ENCODE results near the gene LEFTY1. TPM values are rescaled to one million over a fixed set of nuclear protein-coding genes. Genes with fewer than 3 reads are reported as not detected.
A peak's percentile ranks its signal among the peaks of the same experiment; 100 is the strongest.

The LEFTY1 gene
- total and polyA plus RNA-seq, 2 of the 13 experiments (the other 11 are each of a cell fraction or from before 2014, with no cell fraction given): 0.29 to 0.79 TPM

DNA sequence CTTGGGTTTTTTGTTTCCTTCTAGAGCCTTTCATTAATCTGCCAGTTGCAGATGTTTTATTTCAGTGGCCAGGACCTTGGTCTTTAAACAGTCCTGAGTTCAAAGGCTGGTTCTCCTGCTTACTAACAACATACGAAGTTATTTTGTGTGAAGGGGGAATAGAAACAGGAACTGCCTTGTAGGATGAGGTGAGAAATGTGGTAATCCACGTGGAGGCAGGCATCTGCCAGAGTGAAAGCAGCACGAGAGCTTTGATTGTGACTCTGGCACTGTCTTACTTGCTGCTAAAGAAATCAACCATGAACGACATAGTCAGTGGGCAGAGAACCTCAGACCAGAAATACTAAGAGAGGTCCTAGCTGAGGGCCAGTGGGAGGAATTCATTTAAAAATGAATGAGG, 37.1 kb downstream of the LEFTY1 start:
- H3K27me3 ChIP-seq (ENCODE audit: control insufficient read depth in 1 of 2, insufficient read depth in 2 of 2, low read length in 2 of 2): no peaks in the 10 kb centered on the region
- CTCF ChIA-PET (ENCODE audit: low intra/inter-chr PET ratio, low total read pairs): no interaction called here

GRCh38 chr1:225850370-225850769, 38.6 kb downstream of the LEFTY1 start:
- Histone ChIP-seq H3K27me3 (ENCODE audit: control insufficient read depth in 1 of 2, insufficient read depth in 2 of 2, low read length in 2 of 2) (no peaks in the 10 kb centered on the region), H4K20me1 (ENCODE audit: insufficient read depth, low read length) (no peaks in the 10 kb centered on the region; the same call in 1 of the 2 replicates), H3K9me3 (ENCODE audit: low read length) (peaks cover 5% of the 10 kb centered on the region; the same call in 1 of the 2 replicates), H3K36me3 (replicated peaks in 1 of 2; ENCODE audit: control insufficient read depth in 1 of 2, insufficient read depth in 2 of 2, low read length in 2 of 2) (peaks cover 13 to 54% of the 10 kb centered on the region in 2 experiments), H3K9ac (ENCODE audit: insufficient read depth, low read depth, low read length) (no peak overlapping the region), H2AFZ (ENCODE audit: low read length) (no peak overlapping the region), H3K4me3 (replicated peaks in 1 of 3; ENCODE audit: insufficient read depth in 1 of 3, low read depth in 2 of 3, low read length in 3 of 3) (no peak overlapping the region), H3K27ac (ENCODE audit: extremely low read length, insufficient read depth, low read length) (no peak overlapping the region), H3K4me1 (ENCODE audit: insufficient read depth, low read length) (peaks cover 17% of the 10 kb centered on the region), H3K79me2 (ENCODE audit: insufficient read depth, low read length) (no peaks in the 10 kb centered on the region), H3K4me2 (ENCODE audit: low read depth, low read length) (no peak overlapping the region)
- FAIRE-seq: no peak
- no TSS peak for BruUV-seq (replicated peaks)
- POLR2A ChIA-PET: no interaction called here
- CTCF ChIA-PET (ENCODE audit: low intra/inter-chr PET ratio, low total read pairs): no interaction called here
- in situ Hi-C loops (cut with HindIII; ENCODE audit: extremely low pct_ligation_motif_present, low pct_unique_long_range_greater_than_20kb) (no loop called here), intact Hi-C loops (cut with micrococcal nuclease; ENCODE audit: unreplicated experiment) (no loop called here)
- WGBS (ENCODE audit: low lambda C conversion rate): 93% methylated on average over 6 of the region's 7 CpGs
- no peak for DNase-seq (ENCODE audit: low spot score)
- no peak for TF ChIP-seq MYNN (CRISPR knock-in tag; IDR thresholded peaks at IDR 0.05; ENCODE audit: low read depth)
- TF ChIP-seq SMYD3 (CRISPR knock-in tag; IDR thresholded peaks at IDR 0.05): no peak
- TF ChIP-seq, protein P1, sequence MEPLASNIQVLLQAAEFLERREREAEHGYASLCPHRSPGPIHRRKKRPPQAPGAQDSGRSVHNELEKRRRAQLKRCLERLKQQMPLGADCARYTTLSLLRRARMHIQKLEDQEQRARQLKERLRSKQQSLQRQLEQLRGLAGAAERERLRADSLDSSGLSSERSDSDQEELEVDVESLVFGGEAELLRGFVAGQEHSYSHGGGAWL (CRISPR knock-in tag; IDR thresholded peaks at IDR 0.05): no peak
- TF ChIP-seq NR3C1 (CRISPR knock-in tag; IDR thresholded peaks at IDR 0.05): no peak
- no peak for TF ChIP-seq POLR2A (IDR thresholded peaks at IDR 0.05; ENCODE audit: insufficient read depth in 1 of 2, low read depth in 2 of 2, low read length in 2 of 2)
- TF ChIP-seq THAP11 (CRISPR knock-in tag; IDR thresholded peaks at IDR 0.05): no peak
- TF ChIP-seq, protein P2, sequence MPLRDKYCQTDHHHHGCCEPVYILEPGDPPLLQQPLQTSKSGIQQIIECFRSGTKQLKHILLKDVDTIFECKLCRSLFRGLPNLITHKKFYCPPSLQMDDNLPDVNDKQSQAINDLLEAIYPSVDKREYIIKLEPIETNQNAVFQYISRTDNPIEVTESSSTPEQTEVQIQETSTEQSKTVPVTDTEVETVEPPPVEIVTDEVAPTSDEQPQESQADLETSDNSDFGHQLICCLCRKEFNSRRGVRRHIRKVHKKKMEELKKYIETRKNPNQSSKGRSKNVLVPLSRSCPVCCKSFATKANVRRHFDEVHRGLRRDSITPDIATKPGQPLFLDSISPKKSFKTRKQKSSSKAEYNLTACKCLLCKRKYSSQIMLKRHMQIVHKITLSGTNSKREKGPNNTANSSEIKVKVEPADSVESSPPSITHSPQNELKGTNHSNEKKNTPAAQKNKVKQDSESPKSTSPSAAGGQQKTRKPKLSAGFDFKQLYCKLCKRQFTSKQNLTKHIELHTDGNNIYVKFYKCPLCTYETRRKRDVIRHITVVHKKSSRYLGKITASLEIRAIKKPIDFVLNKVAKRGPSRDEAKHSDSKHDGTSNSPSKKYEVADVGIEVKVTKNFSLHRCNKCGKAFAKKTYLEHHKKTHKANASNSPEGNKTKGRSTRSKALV (CRISPR knock-in tag; IDR thresholded peaks at IDR 0.05): no peak
- no peak for TF ChIP-seq SNAI1 (CRISPR knock-in tag; IDR thresholded peaks at IDR 0.05; ENCODE audit: borderline replicate concordance)
- no peak for TF ChIP-seq SALL1 (CRISPR knock-in tag; IDR thresholded peaks at IDR 0.05)
- no peak for TF ChIP-seq SUZ12 (IDR thresholded peaks at IDR 0.05; ENCODE audit: low read depth, low read length)
- TF ChIP-seq ZNF451 (CRISPR knock-in tag; IDR thresholded peaks at IDR 0.05): no peak
- no peak for TF ChIP-seq ZNF850 (CRISPR knock-in tag; conservative IDR thresholded peaks at IDR 0.05)
- no peak for TF ChIP-seq MAF1 (CRISPR knock-in tag; IDR thresholded peaks at IDR 0.05; ENCODE audit: borderline replicate concordance)
- no peak for ATAC-seq

More for the DNA sequence above, 37.1 kb downstream of the LEFTY1 start:
- WGBS (ENCODE audit: low lambda C conversion rate): 51% methylated on average over 4 of the region's 4 CpGs
- Histone ChIP-seq H3K9ac (ENCODE audit: insufficient read depth, low read depth, low read length) (no peak overlapping the region), H2AFZ (ENCODE audit: low read length) (no peak overlapping the region), H3K27ac (ENCODE audit: extremely low read length, insufficient read depth, low read length) (peak overlapping the region; percentile 11), H3K4me3 (replicated peaks in 1 of 3; ENCODE audit: insufficient read depth in 1 of 3, low read depth in 2 of 3, low read length in 3 of 3) (no peak overlapping the region), H3K79me2 (ENCODE audit: insufficient read depth, low read length) (no peaks in the 10 kb centered on the region), H3K4me2 (ENCODE audit: low read depth, low read length) (no peak overlapping the region), H3K9me3 (ENCODE audit: low read length) (peaks cover 5% of the 10 kb centered on the region; the same call in 1 of the 2 replicates), H3K36me3 (replicated peaks in 1 of 2; ENCODE audit: control insufficient read depth in 1 of 2, insufficient read depth in 2 of 2, low read length in 2 of 2) (peaks cover 11 to 53% of the 10 kb centered on the region in 2 experiments), H4K20me1 (ENCODE audit: insufficient read depth, low read length) (no peaks in the 10 kb centered on the region), H3K4me1 (ENCODE audit: insufficient read depth, low read length) (peaks cover 17% of the 10 kb centered on the region)
- no peak; the same call in 2 of the 3 replicates for ATAC-seq
- BruUV-seq (replicated peaks): no TSS peak
- in situ Hi-C loops (cut with HindIII; ENCODE audit: extremely low pct_ligation_motif_present, low pct_unique_long_range_greater_than_20kb): no loop called here
- POLR2A ChIA-PET: no interaction called here
- intact Hi-C loops (cut with micrococcal nuclease; ENCODE audit: unreplicated experiment): no loop called here
- no peak for FAIRE-seq
- DNase-seq (ENCODE audit: low spot score): peak; percentile 25
- TF ChIP-seq GABPA (IDR thresholded peaks at IDR 0.05; ENCODE audit: low read depth, low read length): no peak
- TF ChIP-seq GABPA (CRISPR knock-in tag; IDR thresholded peaks at IDR 0.05; ENCODE audit: low read depth): peak; percentile 29; the same call in 1 of the 2 replicates
- TF ChIP-seq ZNF207 (IDR thresholded peaks at IDR 0.05; ENCODE audit: borderline replicate concordance): no peak
- no peak for TF ChIP-seq ONECUT2 (CRISPR knock-in tag; IDR thresholded peaks at IDR 0.05)
- peak; percentile 24; the same call in 1 of the 2 replicates for TF ChIP-seq SAP130 (CRISPR knock-in tag; IDR thresholded peaks at IDR 0.05; ENCODE audit: low read depth)
- TF ChIP-seq ZNF124 (CRISPR knock-in tag; IDR thresholded peaks at IDR 0.05): no peak
- no peak for TF ChIP-seq DRAP1 (CRISPR knock-in tag; IDR thresholded peaks at IDR 0.05)
- TF ChIP-seq HNF4A (CRISPR knock-in tag; IDR thresholded peaks at IDR 0.05): peak; percentile 15; the same call in 1 of the 2 replicates
- peak; percentile 38; the same call in 1 of the 2 replicates for TF ChIP-seq MAX (IDR thresholded peaks at IDR 0.05)
